ENCODE measurements around the gene LGR5. TPM values are rescaled to one million over a fixed set of nuclear protein-coding genes. Genes with fewer than 3 reads are reported as not detected.
A peak's percentile ranks its signal among the peaks of the same experiment; 100 is the strongest.

LGR5 gene
- total RNA-seq, 1 experiment from 2014 or later: 0.17 TPM

- no peak overlapping the region for H3K4me3 Mint-ChIP-seq
- no peaks in the 10 kb centered on the region for H3K9me3 Mint-ChIP-seq
- DNase-seq (ENCODE audit: low spot score): no peak
- ATAC-seq: no peak
- no peaks in the 10 kb centered on the region for H3K27me3 Mint-ChIP-seq (ENCODE audit: low read depth)
- peak; percentile 86 for TF ChIP-seq GABPB1 (CRISPR knock-in tag; IDR thresholded peaks at IDR 0.05)
- TF ChIP-seq ZMAT4 (CRISPR knock-in tag; IDR thresholded peaks at IDR 0.05): no peak
- ChIA-PET POLR2A (interaction anchor here (0.5 kb wide), 1 partner anchor 692 kb away, joined by 3 read pairs; no protein-coding TSS in a partner anchor), CTCF (no interaction called here)
- H3K4me1 Mint-ChIP-seq: no peaks in the 10 kb centered on the region
- H3K36me3 Mint-ChIP-seq: no peaks in the 10 kb centered on the region
- no peak overlapping the region for H3K27ac Mint-ChIP-seq
Measured at GRCh38 chr12:71536939-71537622, 97.5 kb downstream of the LGR5 start.

- no peaks in the 10 kb centered on the region for H3K9me3 Mint-ChIP-seq
- POLR2A ChIA-PET: no interaction called here
- no peak overlapping the region for H3K4me3 Mint-ChIP-seq
- H3K36me3 Mint-ChIP-seq: no peaks in the 10 kb centered on the region
- CTCF ChIA-PET: no interaction called here
- DNase-seq (ENCODE audit: low spot score): no peak
- no peak overlapping the region for H3K27ac Mint-ChIP-seq
- no peaks in the 10 kb centered on the region for H3K4me1 Mint-ChIP-seq
- TF ChIP-seq FOXP4 (CRISPR knock-in tag; IDR thresholded peaks at IDR 0.05) (no peak), NFYB (CRISPR knock-in tag; conservative IDR thresholded peaks at IDR 0.05; ENCODE audit: low read depth) (no peak), IRF1 (CRISPR knock-in tag; IDR thresholded peaks at IDR 0.05) (no peak), E2F5 (CRISPR knock-in tag; IDR thresholded peaks at IDR 0.05) (no peak), ATF6 (CRISPR knock-in tag; IDR thresholded peaks at IDR 0.05) (no peak), ZNF219 (CRISPR knock-in tag; IDR thresholded peaks at IDR 0.05; ENCODE audit: borderline replicate concordance) (no peak), NFE2L1 (CRISPR knock-in tag; IDR thresholded peaks at IDR 0.05) (no peak), ZNF396 (CRISPR knock-in tag; IDR thresholded peaks at IDR 0.05; ENCODE audit: borderline replicate concordance) (no peak), ZMAT4 (CRISPR knock-in tag; IDR thresholded peaks at IDR 0.05) (no peak), ZNF138 (CRISPR knock-in tag; conservative IDR thresholded peaks at IDR 0.05) (no peak), GRHL2 (CRISPR knock-in tag; IDR thresholded peaks at IDR 0.05; ENCODE audit: insufficient replicate concordance, severe bottlenecking) (no peak), NFATC4 (CRISPR knock-in tag; IDR thresholded peaks at IDR 0.05) (no peak), TP53 (CRISPR knock-in tag; IDR thresholded peaks at IDR 0.05) (no peak), ZNF425 (CRISPR knock-in tag; conservative IDR thresholded peaks at IDR 0.05) (no peak), ARID4B (CRISPR knock-in tag; IDR thresholded peaks at IDR 0.05; ENCODE audit: borderline replicate concordance) (no peak), TEAD1 (CRISPR knock-in tag; IDR thresholded peaks at IDR 0.05) (no peak)
- no peak for ATAC-seq
- no peaks in the 10 kb centered on the region for H3K27me3 Mint-ChIP-seq (ENCODE audit: low read depth)
Measured at GRCh38 chr12:71538807-71539206, 99.2 kb downstream of the LGR5 start.

All from WTC11 (cell line).